ENCODE results near the gene CDK4.

DNA sequence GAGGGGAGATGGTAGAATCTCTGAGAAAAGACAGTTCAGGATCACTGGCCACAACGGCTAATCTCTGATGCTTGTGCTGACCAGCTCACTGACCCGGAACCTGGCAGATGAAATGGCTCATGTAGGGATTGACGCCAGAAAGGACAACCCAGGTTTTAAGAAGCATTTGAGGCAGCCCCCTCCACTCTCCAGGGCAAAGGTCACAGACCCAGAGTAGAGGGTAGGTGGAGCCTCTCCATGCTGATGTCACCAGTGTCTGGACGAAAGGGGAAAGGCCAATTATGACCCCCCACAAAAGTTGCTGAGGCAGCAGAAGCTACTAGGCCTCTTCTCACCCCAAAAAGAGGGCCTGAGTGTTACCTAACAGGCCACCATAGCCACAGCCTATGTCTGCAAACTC, 18.6 kb upstream of the CDK4 start:
- TF ChIP-seq ELF4 (IDR thresholded peaks at IDR 0.05) (no peak), BHLHE40 (IDR thresholded peaks at IDR 0.05; ENCODE audit: borderline replicate concordance) (no peak), FOXM1 (IDR thresholded peaks at IDR 0.05; ENCODE audit: borderline replicate concordance) (no peak)

All from HEK293T (cell line).